GM21367 (cell line): ENCODE results near the gene ADCY5.

ENCODE experiments used
- ATAC-seq: cut with Tn5 transposase; IDR thresholded peaks from one replicate; pipeline ENCODE4 v1.9.1; 2021; ENCODE audit not compliant: unreplicated experiment

Gene ADCY5

DNA sequence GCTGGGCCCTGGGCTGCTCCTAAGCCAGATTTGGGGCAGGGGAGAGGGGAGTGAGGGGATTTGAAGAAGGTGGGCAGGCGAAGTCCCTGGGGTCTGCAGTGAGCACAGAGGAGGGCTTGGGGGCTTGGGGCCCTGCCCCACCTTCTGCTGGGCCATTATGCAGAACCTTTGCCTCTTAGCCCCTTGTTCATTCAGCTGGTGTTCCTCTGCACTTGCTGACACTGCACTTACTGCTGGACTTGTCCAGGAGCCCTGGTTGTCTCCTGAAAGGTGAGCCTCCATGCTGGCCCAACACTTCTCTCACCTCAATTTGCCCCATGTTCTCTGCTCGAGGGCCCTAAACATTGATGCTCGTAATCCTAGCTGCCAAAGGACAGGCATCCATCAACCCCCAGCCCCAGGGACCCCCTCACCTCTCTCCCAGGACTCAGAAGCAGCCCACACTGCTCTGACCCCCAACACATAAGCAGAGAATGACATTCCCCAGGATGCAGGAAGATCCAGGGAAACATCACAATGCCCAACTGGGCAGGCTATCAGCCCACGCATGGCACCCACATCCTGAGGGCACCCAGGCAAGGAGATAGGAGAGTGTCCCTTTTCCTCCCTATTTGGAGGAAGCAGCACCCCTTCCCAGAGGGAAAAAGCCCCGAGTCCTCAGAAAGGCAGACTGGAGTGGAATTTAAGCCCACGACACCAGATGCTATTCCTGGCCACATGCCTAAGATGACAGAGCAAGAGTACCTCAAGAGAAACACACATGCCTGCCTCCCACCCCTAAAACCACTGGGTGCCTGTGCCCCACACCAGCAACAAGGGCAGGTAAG, 76.8 kb downstream of the ADCY5 start:
- ATAC-seq, result no peak

DNA sequence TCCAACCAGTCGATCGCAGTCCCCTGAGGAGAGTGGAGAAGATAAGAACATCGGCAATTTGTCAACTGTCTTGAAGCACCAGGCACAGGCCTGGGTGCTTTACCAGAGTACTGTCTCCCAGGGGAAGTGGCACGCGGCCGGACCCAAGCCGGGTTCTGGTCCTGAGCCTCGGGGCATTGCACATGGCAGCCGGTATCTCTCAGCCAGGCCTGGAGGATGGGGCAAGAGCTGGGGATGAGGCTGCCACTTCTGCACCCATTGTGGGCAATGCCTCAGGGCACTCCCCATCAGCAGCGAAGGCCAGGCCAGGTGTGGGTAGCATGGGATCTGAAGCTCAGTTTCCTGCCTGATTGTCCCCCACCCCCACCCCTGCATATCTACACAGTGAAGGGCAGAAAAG, 77.5 kb downstream of the ADCY5 start:
- no peak for ATAC-seq

DNA sequence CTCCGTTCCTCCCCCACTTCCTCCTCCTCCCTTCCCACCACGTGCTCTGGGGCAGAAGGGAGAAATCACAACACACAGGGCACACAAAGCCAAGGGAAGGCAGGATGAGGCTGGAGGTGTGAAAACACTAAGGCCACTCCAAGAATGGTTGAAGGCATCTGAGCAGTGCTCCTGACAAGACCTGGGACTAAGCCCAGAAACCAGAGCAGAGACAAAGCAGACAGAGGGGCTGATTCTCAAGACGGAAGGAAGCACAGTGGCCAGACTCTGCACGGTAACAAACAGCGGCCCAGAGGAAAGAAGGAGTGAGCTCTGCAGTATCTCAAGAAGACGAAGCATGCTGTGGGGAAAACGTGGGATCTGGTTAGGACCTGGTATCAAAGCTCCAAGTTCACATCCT, 78.1 kb downstream of the ADCY5 start:
- ATAC-seq, result no peak

DNA sequence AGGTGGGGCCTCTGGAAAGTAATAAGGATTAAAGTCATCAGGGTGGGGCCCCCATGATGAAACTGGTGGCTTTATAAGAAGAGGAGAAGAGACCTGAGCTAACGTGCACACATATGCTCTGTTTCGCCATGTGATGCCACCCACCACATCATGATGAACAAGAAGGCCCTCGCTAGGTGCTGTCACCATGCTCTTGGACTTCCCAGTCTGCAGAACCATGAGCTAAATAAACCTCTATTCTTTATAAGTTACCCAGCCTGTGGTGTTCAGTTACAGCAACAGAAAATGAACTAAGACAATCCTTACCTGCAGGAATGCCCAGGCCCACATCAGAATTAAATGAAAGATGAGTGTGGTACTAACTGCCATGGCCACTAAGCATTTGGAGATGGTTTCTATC, 79.8 kb downstream of the ADCY5 start:
- no peak for ATAC-seq

DNA sequence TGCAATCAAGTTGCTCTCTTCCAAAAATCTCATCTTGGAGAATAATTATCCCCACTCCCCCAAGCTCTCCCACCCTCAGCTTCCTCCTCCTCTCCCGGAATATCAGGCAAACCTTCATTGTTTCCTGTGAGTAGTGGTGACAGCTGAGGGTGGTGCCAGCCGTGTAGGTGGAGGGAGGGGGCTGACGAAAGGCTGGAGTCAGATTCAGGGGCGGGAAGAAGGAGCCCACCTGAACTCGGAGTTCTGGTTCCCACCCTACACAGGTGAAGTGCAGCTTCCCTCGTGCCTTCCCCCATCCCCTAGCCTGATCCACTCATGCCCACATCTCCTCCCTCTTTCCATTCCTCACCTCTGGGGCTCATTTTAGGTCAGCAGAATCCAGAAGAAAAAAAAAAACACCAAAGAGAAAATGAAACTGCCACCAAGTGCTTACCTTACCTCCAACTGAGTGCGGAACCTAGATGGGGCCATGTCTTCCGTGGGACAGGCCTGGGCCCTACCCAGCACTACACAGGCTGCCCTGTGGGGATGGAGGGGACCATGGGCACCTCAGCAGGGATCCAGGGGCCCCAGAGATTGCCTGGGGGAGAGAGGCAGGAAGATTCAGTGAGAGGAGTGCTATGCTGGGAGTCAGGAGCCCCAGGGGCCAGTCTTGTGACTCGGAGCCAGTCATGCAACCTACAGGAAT, 81.3 kb downstream of the ADCY5 start:
- ATAC-seq, result no peak

DNA sequence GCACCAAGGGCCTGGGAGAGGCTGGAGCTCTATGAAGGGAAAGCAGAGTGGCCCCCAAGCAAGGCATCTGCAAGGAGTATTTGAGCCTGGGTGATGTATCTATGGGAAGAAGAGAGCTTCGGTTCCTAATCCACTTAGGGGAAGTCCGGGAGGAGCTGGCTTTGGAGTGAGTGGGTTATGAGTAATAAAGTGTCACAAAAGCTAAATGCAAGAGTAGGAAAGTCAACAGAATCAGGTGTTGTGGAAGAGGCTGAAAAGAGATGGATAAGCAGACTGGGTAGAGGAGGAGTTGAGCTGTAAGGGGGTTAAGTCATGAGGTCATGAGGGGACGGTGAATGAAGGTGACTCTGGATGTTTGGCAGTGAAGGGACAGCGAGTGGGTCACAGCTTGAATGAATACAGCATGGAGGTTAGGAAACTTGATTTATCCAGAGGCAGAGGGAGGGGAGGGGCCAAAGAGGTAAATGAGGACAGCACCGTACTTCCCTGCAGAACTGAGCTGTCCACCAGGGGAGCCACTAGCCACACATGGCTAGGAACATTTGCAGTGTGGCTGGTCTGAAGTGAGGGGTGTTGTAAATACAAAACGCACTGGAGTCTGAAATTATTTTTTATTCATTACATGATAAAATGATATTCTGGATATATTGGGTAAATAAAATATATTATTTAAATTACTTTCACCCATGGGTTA, 83.3 kb downstream of the ADCY5 start:
- no peak for ATAC-seq

DNA sequence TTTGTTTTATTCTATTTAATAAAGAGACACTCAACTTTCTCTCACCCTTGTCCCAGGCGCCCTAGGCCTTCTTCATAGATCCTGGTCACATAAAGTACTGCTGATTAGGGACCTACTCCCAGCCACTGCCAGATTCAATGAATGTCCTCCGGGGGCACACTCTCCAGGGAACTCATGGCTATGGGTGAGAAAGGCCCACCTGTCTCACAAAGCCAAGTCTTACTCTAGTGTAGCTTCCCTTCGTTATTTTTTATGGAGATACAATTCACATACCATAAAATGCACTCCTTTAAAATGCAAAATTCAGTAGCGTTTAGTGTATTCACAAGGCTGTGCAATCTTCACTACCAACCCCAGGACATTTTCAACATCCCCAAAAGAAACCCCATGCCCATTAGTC, 87.8 kb downstream of the ADCY5 start:
- no peak for ATAC-seq

DNA sequence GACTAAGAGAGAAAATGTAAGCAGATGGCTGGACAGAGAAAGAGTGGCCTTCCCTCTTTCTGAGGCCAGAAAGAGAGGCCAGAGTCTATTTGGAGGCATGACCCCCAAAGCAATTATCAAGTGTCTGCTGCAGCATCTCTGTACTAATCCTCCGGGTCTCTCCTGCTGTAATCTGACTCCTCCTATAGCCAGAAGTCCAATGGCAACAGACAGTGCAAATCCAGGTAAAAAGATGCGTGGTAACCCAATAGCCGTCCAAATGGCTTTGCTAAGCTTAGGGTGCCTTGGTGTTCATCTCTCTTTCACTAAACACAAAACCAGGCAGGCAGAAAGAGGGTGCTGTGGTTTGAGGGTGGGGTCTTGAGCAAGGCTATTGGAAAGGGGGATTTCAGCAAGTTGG, 91.6 kb downstream of the ADCY5 start:
- ATAC-seq, result no peak

DNA sequence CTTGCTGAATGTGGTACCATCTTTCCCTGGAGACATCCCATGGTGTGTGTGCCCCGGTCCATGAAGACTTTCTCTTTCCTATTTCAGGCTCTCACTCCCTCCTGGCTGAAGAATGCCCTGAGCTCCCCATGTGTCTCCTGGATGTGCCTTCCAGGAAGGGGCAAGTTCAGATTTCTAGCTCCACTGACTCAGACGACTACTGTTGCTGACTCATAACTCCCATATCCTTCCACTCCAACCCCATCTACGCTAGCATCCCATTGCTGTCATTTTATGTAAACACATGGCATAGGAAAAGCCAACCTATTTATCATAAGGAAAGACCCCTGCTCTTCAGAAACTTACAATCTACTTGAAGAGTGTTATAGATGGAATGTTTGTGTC, 95.0 kb downstream of the ADCY5 start:
- ATAC-seq, result no peak

DNA sequence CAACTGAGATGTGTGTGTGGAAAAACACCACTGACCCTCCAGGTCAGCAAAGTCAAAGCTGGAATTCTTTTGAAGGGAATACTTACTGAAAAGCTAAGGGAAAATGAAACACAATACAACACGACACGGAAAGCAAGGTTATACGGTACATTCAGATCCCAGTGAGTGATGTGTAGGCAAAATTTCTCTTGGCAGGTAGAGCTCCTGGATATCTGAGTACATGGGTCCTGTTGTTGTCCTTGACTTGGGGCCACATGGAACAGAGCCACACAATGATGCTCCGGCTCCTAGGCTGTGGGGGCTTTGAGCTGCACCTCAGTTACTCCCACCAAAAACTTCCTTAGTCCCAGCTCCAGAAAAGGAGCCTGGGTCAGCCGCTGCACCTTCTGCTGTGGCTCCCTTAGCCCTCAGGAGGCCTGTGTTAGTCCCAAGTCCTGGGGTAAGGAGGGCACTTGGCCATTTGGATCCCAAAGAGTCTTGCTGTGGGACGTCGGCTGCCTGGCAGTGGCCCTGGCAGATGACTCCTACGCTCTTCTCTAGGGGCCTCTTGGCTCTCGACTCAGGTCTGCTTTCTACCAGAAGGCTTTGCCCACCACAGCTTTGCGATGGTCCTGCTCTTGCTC, 95.6 kb downstream of the ADCY5 start:
- ATAC-seq, result no peak

DNA sequence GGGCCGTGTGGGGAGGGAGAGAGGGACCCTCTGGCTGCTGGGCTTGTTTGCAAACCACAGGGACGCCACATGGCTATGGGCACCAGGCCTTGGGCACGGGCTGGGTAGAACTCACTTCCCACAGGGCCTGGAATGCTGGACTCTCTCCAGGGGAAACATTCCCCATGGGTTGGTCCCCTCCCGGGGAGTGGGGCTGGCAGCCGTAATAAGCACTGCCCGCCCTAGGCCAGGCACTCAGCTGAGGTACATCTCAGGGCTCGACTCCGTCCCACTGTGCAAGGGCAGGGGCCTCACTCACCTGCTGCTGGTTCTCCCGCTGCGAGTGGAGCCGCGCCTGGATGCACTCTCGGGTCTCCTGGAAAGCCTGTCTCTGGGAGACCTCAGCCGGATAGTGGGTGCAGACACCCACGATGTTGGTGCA, 96.7 kb downstream of the ADCY5 start:
- no peak for ATAC-seq

DNA sequence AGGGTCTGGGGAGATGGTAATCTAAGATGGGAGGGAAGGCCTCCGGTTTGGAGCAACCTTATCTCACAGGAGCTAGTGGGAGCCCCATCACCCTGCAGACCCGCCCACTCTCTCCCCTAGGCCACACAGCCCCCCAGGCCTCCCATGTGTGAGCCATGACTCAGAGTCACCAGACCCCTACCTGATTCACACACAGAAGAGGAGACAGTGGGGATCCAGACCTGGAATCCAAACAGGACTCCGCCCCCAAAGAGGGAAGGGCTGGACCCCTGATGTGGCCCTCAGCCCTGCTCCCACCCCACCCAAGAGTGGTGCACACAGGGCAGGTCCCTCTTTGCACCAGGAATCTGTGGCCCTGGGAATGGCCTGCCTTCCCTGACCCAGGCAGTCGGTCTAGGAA, 97.4 kb downstream of the ADCY5 start:
- ATAC-seq, result no peak

DNA sequence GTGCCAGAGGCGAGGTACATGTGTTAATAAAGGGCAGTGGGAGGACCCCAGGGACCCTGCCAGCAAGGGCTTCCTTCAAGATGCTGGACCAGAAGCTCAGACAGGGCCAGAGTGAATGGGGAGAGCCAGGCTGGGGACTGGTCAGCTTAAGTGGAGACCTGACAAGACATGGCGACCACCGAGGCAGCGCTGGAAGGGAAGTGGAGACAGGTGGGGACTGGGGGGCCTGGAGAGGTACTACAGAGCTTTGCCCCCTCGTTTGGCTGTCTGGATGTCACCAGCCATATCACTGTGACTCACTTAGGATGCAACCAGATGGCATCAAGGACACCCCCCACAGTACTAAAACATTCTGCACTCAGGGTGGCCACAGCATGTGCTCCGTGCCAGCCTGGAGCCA, 97.9 kb downstream of the ADCY5 start:
- ATAC-seq, result no peak

DNA sequence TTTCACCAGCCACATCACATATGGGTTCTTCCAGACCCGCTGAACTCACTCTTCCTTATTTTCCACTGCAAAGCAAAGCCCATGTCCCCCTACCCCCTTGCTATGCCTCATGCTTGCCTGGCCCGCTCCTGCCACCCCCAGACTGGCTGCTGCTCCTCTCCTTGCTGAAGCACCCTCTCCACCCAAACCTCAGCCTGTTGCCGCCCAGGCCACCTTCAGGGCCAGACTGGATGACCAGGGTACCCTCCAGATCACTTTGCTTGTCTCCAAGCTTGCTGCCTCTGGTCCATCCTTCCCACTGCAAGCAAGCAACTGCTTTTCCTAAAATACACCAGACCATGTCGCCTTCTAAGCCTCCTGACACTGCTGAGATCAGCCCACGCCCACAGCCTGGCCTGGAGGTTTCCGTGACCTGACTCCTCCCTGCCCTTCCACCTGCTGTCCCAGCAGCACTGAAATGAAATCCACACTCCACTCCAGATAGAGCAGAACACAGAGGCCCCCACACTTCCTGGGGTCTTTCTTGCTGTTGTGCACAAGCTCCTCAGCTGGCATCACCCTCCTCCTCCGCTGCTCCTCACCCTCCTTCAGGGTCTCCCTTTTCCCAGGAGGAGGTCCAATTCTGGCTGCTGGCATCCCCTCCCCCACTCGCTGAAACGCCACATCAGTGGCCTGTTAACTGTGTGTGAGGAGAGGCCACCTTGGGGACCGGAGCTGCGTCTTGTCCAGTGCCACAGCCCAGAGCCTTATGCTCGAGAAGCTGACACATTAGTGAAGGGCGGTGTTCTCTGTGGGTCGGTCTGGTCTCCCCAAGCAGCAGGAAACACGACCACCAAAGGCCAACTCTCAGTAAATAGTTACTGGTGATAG, 99.1 kb downstream of the ADCY5 start:
- no peak for ATAC-seq

DNA sequence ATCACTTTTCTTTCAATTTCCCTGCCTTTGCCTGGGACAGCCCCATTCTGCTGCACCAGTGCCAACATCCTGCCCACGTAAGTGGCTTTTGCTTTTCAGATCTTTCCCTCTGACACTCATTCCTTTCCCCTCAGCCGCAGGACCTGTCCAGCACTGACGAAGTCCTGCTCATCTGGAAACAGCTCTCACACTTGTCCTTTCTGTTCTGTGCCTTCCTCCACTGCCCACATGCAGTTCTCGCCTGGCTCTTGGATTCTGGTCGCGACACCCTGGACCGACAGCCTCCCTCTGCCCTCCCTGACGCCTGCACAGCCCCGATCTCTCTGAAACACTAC, 99.7 kb downstream of the ADCY5 start:
- no peak for ATAC-seq

DNA sequence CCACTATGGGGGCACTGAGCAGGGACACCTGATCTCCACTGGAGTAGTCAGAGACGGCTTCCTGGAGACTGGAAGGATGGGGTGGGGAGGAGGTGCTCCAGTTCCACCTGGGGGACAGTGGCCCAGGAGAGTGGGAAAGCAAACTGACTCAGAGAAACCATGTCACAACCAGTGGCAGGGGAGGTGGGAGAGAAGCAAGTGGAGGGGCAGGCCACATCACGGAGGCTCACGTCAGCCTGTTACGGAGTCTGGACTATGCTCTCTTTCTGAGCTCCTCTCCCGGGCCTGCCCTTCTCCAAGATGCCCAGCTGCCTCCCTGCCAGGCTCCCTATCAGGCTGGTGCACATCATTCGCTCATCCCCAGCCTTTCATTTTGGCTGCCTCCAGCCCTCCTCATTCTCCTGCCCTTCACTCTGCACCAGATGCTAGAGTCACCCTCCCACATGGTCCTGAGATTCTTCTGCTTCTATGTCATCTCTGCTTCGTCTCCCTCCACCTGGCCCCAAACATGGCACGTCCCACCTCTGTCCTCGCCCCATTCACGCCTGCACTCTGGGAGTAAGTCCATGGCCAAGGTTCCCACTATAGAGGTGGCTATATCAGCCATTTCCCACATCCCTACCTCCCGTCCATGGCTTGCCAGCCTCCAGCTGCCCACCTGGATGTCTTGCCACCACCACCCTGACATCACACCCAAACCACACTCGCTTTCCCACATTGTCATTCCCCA, 100.3 kb downstream of the ADCY5 start:
- no peak for ATAC-seq

DNA sequence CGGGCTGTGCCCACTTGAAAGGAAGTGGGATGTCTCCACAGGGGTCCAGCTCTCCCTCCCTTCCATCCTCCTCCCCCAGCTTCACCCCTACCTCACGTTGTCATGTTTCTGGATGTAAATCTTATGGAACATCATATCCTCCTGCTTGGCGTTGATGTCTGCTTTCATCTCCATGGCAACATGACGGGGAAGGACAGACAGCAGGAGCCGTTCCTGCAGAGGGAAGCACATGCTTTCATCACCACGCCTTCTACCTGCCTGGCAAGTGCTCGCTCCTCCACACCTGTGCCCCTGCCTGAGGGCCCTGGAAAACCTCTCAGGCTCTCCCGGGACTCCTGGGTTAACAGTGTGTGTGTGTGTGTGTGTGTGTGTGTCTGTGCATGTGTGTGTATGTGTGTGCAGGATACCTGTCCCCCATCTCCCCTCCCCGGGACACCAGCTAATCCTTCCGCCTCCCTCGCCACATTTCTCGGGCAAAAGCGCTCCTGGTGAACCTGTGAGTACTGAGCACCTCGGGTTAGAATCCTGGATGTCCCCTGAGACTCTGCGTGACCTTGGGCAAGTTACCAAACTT, 101.1 kb downstream of the ADCY5 start:
- no peak for ATAC-seq

DNA sequence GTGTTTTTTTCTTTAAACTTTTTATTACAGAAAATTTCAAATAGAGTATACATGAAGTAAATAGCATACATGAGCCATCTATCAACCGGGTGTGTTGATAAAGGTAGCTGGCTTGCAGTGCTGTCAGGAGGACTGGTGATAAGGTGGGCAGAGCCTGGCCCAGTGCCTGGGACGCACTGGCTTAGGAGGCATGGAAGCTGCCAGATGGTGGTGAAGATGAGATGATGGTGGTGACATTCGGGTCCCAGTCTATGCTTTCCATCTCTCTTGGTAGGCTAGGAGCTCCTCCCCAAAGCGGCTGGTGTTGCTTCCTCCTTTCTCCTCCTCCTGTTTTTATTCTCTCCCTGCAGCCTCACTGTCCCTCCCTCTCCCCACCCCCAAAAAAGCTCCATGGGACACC, 101.7 kb downstream of the ADCY5 start:
- no peak for ATAC-seq

DNA sequence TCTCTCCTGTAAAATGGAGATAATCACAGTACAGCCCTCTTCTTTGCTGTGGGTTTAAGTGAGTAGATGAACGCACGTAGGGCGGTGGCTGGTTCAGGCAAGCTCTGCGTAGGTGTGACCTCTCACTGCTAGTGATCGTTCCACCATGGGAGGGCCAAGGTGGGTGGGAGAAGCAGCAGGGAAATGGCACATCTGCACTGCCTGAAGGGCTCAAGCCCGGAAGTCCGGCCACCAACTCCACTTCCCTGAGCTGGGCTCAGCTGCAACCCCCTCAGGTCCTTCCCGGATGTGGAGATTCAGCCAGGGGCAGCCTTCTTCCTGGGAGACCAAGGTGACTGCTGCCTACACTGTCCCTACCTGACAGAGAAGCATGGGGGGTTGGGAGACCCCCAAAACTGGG, 102.9 kb downstream of the ADCY5 start:
- no peak for ATAC-seq
